Endometrial microvascular endothelial cells (primary cell): ENCODE measurements around the gene OR10AD1. TPM values are rescaled to one million over a fixed set of nuclear protein-coding genes. Genes with fewer than 3 reads are reported as not detected.
"Not testable (repeated sequence)": the region's sequence is repeated elsewhere in the genome, so short reads cannot be mapped to it uniquely, and the experiment has no call there.

Experiments
- in situ Hi-C: cut with HindIII; loops from 2 replicates; pipeline ENCODE4 v1.10.0; 2017; ENCODE audit warnings: low sequenced_read_pairs, low pct_unique_long_range_greater_than_20kb; ENCODE audit errors: inconsistent ontology term
- total RNA-seq: library from RNA; depleted of rRNA; stranded (reverse); fragments of >200 nt; gene quantifications from one replicate; pipeline ENCODE4 v1.2.3, GENCODE V29; 2015; ENCODE audit errors: inconsistent ontology term

Gene OR10AD1
- total RNA-seq, 1 donor from 2014 or later, result not detected

GRCh38 chr12:48169011-48169410 lies 34.1 kb downstream of the OR10AD1 start:
- in situ Hi-C loops, result no loop called here

GRCh38 chr12:48165089-48165981 lies 37.8 kb downstream of the OR10AD1 start:
- in situ Hi-C loops, result no loop called here

- in situ Hi-C loops, result no loop called here
Measured at GRCh38 chr12:48164451-48164850, 38.6 kb downstream of the OR10AD1 start.

- in situ Hi-C loops, result no loop called here
Measured at GRCh38 chr12:48163150-48163747, 39.8 kb downstream of the OR10AD1 start.

- in situ Hi-C loops, result no loop called here
Measured at GRCh38 chr12:48160807-48161206, 42.3 kb downstream of the OR10AD1 start.

GRCh38 chr12:48160046-48160445 lies 43.0 kb downstream of the OR10AD1 start:
- in situ Hi-C loops, result no loop called here

- in situ Hi-C loops, result no loop called here
Measured at GRCh38 chr12:48157889-48158370, 45.2 kb downstream of the OR10AD1 start.

- in situ Hi-C loops, result no loop called here
Measured at GRCh38 chr12:48157018-48157888, 45.8 kb downstream of the OR10AD1 start, which contains the start of gene ASB8. Gene ASB8 (minus strand): TSS chr12:48157515. CDS start chr12:48153496, 4,019 bp downstream.

- in situ Hi-C loops, result no loop called here
Measured at GRCh38 chr12:48156652-48157017, 46.5 kb downstream of the OR10AD1 start.

GRCh38 chr12:48155786-48156185 lies 47.3 kb downstream of the OR10AD1 start:
- in situ Hi-C loops, result not testable (repeated sequence)

Other genes with a start within 250 kb of the OR10AD1 start
- gene TMEM106C, start 239.7 kb downstream of the OR10AD1 start, total RNA-seq, result 115 TPM
- not detected for gene COL2A1, start 198.8 kb downstream of the OR10AD1 start, total RNA-seq
- gene SENP1, start 97.2 kb downstream of the OR10AD1 start, total RNA-seq, result 20.0 TPM
- gene PFKM, start 83.9 kb downstream of the OR10AD1 start, total RNA-seq, result 70.6 TPM
- 19.1 TPM for gene ASB8, start 45.8 kb downstream of the OR10AD1 start, total RNA-seq
- gene CCDC184, start 19.6 kb downstream of the OR10AD1 start, total RNA-seq, result 0.28 TPM
- gene ZNF641, start 147.6 kb upstream of the OR10AD1 start, total RNA-seq, result 8.5 TPM